Stimulated activated CD8-positive, alpha-beta memory T cell treated with anti-CD3 and anti-CD28 coated beads, Interleukin-7, amount 100 ng/mL, for 24 hours (primary cell): ENCODE data around the gene MAP3K20.
"Not testable (repeated sequence)": the region's sequence is repeated elsewhere in the genome, so short reads cannot be mapped to it uniquely, and the experiment has no call there.

ENCODE experiments used
- DNase-seq: peaks from one replicate; pipeline ENCODE4 v3.0.0-alpha.2; 2020; ENCODE audit warnings: low read depth

The MAP3K20 gene

DNA sequence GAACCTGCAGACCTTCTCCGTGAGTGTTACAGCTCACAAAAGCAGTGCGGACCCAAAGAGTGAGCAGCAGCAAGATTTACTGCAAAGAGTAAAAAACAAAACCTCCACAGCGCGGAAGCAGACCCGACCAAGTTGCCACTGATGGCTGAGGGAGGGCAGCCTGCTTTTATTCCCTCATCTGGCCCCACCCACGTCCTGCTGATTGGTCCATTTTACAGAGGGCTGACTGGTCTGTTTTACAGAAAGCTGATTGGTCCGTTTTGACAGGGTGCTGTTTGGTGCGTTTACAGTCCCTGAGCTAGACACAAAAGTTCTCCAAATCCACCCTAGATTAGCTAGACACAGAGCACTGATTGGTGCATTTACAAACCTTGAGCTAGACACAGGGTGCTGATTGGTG is 206.3 kb downstream of the MAP3K20 start:
- not testable (repeated sequence) for DNase-seq

- no peak for DNase-seq
Measured at GRCh38 chr2:173282795-173283545, 207.3 kb downstream of the MAP3K20 start.

DNA sequence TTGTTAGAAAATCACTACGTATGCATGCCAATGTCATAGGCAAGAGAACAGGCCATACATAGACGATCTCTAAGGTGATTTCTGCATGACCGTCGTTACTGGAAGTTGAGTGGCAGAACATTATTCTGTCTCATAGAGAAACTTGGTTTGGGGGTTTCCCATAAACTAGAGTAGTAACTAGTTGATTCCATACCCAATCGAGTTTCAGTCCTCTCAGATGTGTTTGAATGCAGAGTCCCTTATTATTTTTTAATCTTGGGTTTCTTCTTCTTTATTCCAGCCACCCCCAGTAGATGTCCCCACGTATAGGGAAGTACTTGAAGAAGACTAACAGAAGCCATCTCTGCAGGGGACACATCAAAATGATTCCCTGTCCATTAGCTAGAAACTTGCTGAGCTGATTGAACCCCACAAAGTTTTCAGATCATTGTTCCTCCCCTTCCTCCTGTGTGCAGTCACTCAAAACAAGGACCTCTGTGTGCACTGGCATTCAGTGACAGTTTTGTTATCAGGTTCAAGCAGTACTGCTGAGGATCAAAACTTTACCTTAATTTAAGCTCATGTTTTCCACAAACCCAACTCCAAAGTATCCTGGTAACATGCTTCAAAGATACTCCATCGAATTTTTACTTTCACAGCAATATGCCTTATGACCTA is 210.6 kb downstream of the MAP3K20 start:
- no peak for DNase-seq

DNA sequence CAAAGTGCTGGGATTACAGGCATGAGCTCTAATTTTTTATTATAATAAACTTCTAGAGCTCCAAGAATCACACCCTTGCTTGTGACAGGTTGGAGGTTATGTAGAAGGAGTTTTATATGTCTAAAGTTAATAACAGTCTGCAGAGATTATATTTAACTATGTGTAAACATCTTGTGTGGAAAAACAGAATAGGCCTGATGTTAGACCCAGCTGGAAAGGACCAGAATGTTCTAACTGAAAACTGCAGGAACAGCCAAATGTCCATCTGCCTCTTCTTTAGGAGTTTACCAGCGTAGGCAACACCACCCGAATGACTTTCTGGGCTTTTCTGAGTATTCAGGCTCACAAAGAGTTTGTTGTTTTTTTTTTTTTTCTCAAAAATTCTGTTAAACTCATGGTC is 211.9 kb downstream of the MAP3K20 start:
- no peak for DNase-seq

- no peak for DNase-seq
Measured at GRCh38 chr2:173288561-173288960, 212.9 kb downstream of the MAP3K20 start.

DNA sequence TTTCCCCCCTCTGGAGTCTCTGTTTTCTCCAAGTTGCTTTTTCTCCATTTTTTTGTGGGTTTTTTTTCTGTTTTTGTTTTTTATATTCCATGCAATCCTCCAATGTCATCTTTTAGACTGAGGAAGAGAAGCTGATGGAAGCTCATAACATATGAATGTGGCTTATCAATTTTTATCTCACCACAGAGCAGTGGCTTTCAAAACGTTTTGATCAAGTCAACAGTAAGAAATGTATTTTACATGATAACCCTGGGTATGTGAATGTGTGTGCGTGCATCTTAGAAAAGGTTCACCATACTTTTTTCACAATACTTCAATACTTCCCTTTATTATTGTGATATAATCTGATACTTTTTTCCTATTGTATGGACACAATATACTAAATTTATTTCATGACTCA is 214.4 kb downstream of the MAP3K20 start:
- DNase-seq: no peak

DNA sequence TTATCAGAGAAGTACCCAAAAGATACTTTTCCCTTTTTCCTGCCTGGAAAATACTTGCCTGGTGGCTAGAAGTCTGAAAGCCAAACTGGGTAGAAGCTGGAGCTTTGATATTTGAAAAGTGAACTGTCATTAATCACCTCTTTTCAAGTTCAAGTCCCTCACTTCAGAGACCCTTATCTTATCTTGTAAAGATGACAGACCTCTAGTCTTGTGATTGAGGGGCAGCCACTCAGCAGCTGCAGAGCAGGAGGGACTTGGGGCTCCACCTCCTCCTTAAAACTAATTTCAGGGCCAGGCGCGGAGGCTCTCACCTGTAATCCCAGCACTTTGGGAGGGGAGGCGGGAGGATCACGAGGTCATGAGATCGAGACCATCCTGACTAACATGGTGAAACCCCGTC is 214.9 kb downstream of the MAP3K20 start:
- DNase-seq: no peak

- no peak for DNase-seq
Measured at GRCh38 chr2:173291412-173291811, 215.8 kb downstream of the MAP3K20 start.

- DNase-seq: no peak
Measured at GRCh38 chr2:173296235-173296634, 220.6 kb downstream of the MAP3K20 start.

DNA sequence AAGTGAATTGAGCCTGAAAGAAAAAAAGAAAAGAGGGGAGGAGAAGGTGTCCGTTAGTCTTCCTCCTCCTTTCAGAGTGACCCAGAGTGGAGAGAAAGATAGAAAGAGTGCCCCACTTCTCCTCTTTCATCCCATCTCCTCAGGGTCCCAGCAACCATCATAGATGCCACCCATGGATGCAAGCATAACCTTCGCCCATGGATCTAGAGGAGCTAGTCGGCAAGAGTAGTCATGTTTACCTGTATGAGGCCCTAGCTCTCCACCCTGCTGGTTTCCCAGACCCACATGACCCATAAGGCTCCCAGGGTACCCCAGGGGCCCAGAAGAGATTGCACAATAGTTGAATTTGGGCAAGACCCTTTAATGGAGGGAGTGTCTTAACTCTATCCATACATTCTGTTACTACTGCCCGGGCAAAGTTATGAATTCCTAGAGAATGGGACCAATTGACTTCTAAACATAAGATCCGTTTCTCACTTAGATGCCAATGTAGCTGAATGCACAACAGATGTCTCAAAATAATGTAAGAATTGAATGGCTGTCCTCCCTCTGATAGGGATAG is 223.0 kb downstream of the MAP3K20 start:
- DNase-seq: no peak

DNA sequence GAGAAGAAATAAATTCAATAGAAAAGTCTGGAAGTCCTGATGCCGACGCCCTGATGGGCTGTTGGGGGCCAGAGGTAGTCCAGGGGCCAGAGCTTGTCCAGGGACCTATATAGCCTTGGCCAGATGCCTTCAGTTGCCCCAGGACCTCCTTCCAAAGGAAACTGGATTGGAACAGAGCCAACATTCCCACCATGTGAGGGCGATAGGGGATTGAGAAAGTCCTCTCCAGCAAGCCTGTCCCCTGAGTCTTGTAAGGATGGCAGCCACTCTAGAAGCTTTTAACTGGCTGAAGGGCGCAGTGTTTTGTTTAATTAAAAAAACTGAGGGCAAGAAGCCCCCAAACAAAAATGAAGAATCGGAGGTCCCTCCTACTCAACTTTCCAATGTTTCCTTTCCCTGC is 224.1 kb downstream of the MAP3K20 start:
- DNase-seq: no peak

DNA sequence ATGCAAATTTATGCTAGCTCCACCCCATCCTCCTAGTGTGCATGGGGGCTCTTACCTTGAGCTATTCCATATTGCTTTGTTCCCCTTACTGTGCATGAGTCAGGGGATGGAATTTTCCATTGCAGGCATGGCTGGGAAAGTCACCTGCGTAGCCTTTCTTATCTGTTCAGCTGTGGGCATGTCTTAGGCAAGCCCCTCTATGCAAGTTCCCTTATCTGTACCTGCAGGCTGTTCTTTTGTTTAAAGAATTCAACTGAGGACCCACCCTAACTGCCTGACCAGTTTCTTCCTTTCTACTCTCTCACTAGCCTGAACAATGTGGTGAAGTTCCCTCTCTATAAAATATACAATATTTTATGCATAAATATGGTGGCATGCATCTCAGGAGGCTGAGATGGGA is 224.8 kb downstream of the MAP3K20 start:
- no peak for DNase-seq

DNA sequence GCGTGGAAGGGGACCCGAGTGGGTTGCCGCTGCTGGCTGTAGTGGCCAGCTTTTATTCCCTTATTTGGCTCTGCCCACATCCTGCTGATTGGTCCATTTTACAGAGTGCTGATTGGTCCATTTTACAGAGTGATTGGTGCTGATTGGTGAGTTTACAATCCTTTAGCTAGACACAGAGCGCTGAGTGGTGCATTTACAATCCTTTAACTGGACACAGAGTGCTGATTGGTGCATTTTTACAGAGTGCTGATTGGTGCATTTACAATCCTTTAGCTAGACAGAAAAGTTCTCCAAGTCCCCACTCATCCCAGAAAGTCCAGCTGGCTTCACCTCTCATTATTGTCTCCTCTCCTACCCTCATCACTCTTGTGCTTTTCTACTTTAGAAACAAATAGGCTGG is 225.9 kb downstream of the MAP3K20 start:
- not testable (repeated sequence) for DNase-seq

DNA sequence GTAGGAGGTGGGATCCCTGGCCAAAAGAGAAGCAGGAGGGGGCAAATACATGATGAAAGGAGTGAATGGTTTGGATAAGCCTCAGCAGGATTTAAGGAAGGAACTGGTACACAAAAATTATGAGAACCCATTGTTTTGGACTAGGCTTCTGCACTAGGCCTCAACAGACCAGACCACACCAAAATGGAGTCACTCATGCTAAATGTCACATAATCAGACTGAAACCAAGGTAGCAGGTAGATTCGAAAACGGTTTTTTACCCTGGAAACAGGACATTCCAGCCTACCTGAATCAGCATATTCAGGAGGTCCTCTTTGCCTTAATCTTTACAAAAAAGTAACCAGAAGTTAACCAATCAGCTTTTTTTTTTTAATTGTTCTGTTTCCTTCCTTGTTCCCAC is 229.7 kb downstream of the MAP3K20 start:
- DNase-seq: no peak

DNA sequence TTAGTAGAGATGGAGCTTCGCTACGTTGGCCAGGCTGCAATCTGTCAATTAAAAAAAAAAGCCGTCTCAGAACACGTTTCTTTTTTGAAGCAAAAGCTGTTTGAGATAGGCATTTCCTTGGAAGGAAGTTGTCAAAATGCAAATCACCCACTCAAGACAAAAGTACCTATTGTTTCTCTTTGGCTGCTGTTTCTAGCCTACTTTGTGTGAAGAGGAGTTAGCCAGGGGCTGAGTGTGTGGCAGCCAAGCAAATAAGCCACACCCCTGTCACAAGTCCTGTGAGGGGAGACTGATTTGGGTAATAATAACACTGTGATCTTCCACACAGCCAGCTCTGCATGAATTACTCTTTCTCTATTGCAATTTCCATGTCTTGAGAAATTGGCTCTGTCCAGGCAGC is 231.6 kb downstream of the MAP3K20 start:
- DNase-seq: no peak

DNA sequence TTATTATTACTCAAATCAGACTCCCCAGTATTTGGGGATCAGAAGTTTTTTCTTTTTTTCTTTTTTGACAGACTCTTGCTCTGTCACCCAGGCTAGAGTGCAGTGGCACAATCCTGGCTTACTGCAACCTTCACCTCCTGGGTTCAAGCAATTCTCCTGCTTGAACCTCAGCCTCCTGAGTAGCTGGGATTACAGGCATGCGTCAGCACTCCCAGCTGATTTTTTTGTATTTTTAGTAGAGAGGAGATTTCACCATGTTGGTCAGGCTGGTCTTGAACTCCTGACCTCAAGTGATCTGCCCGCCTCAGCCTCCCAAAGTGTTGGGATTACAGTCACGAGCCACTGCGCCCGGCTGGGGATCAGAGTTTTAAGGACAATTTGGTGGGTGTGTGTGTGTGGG is 233.7 kb downstream of the MAP3K20 start:
- not testable (repeated sequence) for DNase-seq

GRCh38 chr2:173311844-173312606 is 236.4 kb downstream of the MAP3K20 start:
- no peak for DNase-seq
